D721Med (cell line): Measurements from ENCODE around the gene INO80.

Experiments used
- DNase-seq: peaks from one replicate; pipeline ENCODE4 v3.0.0; 2011; ENCODE audit warnings: low spot score; ENCODE audit not compliant: insufficient read length
- FAIRE-seq: peaks from 2 replicates; lab custom pipeline; 2011; peaks lifted over from hg19 to GRCh38; lab: Jason Lieb, UNC
- CTCF ChIP-seq: IDR thresholded peaks from 2 replicates; pipeline ENCODE4 v1.5.1; 2012; ENCODE audit warnings: mild to moderate bottlenecking, control low read depth; ENCODE audit not compliant: insufficient read depth; ENCODE audit errors: missing control alignments

Gene INO80

GRCh38 chr15:40991355-40991754, 124.7 kb downstream of the INO80 start:
- DNase-seq = peak; percentile 59
- no peak for FAIRE-seq
- TF ChIP-seq CTCF = no peak

GRCh38 chr15:40990789-40991188, 125.3 kb downstream of the INO80 start:
- no peak for DNase-seq
- TF ChIP-seq CTCF = no peak
- no peak for FAIRE-seq

- TF ChIP-seq CTCF = no peak
- no peak for FAIRE-seq
- no peak for DNase-seq
Measured at GRCh38 chr15:40990080-40990479, 126.0 kb downstream of the INO80 start.

- no peak for TF ChIP-seq CTCF
- FAIRE-seq = no peak
- DNase-seq = no peak
Measured at GRCh38 chr15:40988156-40988555, 127.9 kb downstream of the INO80 start.

GRCh38 chr15:40986820-40987219, 129.3 kb downstream of the INO80 start:
- TF ChIP-seq CTCF = no peak
- DNase-seq (no peak), FAIRE-seq (no peak)

GRCh38 chr15:40985541-40986330, 130.3 kb downstream of the INO80 start:
- no peak for FAIRE-seq
- TF ChIP-seq CTCF = no peak
- no peak for DNase-seq

- FAIRE-seq (no peak), DNase-seq (no peak)
- no peak for TF ChIP-seq CTCF
Measured at GRCh38 chr15:40984964-40985363, 131.1 kb downstream of the INO80 start.
